K562 (cell line): ENCODE data around the gene ELOF1. TPM values are rescaled to one million over a fixed set of nuclear protein-coding genes. Genes with fewer than 3 reads are reported as not detected.
A peak's percentile ranks its signal among the peaks of the same experiment; 100 is the strongest.

Experiments
- ATF1 ChIP-seq, 2 experiments: fragments of 450-650 bp in 1 of 2; IDR thresholded peaks; 2 replicates each; pipeline ENCODE4 v1.6.1; 2016; ENCODE audit warnings: missing compliant biosample characterization in 1 of 2, missing genetic modification characterization in 1 of 2
- CTBP1 ChIP-seq: fragments of 450-650 bp; IDR thresholded peaks from 2 replicates; pipeline ENCODE4 v1.6.1; 2016; ENCODE audit warnings: borderline replicate concordance
- E2F8 ChIP-seq: fragments of 450-650 bp; IDR thresholded peaks from 2 replicates; pipeline ENCODE4 v1.7.1; 2018; ENCODE audit warnings: mild to moderate bottlenecking, low read depth; ENCODE audit not compliant: partially characterized antibody
- ELF1 ChIP-seq: fragments of 200-800 bp; sonication (Bioruptor generic); IDR thresholded peaks from 2 replicates; pipeline ENCODE4 v1.6.1; 2016; ENCODE audit warnings: missing genetic modification characterization, missing compliant biosample characterization
- ELF2 ChIP-seq: fragments of 250-450 bp; sonication (Bioruptor Pico); IDR thresholded peaks from 2 replicates; pipeline ENCODE4 v1.5.0; 2021; ENCODE audit warnings: mild to moderate bottlenecking
- HINFP ChIP-seq: fragments of 450-650 bp; conservative IDR thresholded peaks from 2 replicates; pipeline ENCODE4 v1.6.1; 2016; ENCODE audit warnings: missing genetic modification characterization, low read depth, mild to moderate bottlenecking, control low read depth, missing compliant biosample characterization
- ILK ChIP-seq: fragments of 450-650 bp; IDR thresholded peaks from 2 replicates; pipeline ENCODE4 v1.6.1; 2016; ENCODE audit warnings: missing genetic modification characterization, low read depth, mild to moderate bottlenecking, missing compliant biosample characterization, moderate library complexity, borderline replicate concordance
- NR2C1 ChIP-seq, 2 experiments: fragments of 450-650 bp; IDR thresholded peaks; 2 replicates each; pipeline ENCODE4 v1.6.1; 2017; ENCODE audit warnings: mild to moderate bottlenecking in 2 of 2, antibody characterized with exemption in 1 of 2, inconsistent platforms in 1 of 2, missing compliant biosample characterization in 1 of 2, missing genetic modification characterization in 1 of 2
- PHF8 ChIP-seq: fragments of 200-600 bp; sonication (generic); IDR thresholded peaks from 2 replicates; pipeline ENCODE4 v1.6.1; 2012; ENCODE audit warnings: mixed run types, mild to moderate bottlenecking, inconsistent platforms, low read length, moderate library complexity, borderline replicate concordance
- PML ChIP-seq: IDR thresholded peaks from 2 replicates; pipeline ENCODE4 v1.6.1; 2012; ENCODE audit warnings: low read length, inconsistent platforms
- RBM15 ChIP-seq: fragments of 200-400 bp; formaldehyde crosslinking; IDR thresholded peaks from 2 replicates; pipeline ENCODE4 v1.6.1; 2018; ENCODE audit warnings: mild to moderate bottlenecking, low read length, moderate library complexity; ENCODE audit not compliant: insufficient read depth
- SIN3B ChIP-seq: fragments of 450-650 bp; IDR thresholded peaks from 2 replicates; pipeline ENCODE4 v1.6.1; 2017; ENCODE audit warnings: low read depth, mild to moderate bottlenecking, moderate library complexity
- SMAD3 ChIP-seq: fragments of 450-650 bp; formaldehyde crosslinking; conservative IDR thresholded peaks from 2 replicates; pipeline ENCODE4 v1.4.0; 2020; ENCODE audit warnings: mild to moderate bottlenecking
- SP2 ChIP-seq: IDR thresholded peaks from 2 replicates; pipeline ENCODE4 v1.6.1; 2011; ENCODE audit warnings: mild to moderate bottlenecking, low read depth, low read length, moderate library complexity; ENCODE audit not compliant: poor library complexity, severe bottlenecking; ENCODE audit errors: extremely low read depth
- TAL1 ChIP-seq: fragments of 450-650 bp; IDR thresholded peaks from 2 replicates; pipeline ENCODE4 v1.6.1; 2016; ENCODE audit warnings: mild to moderate bottlenecking
- ZNF436 ChIP-seq: fragments of 250-450, 450-650 bp; sonication (Bioruptor Pico); formaldehyde crosslinking; IDR thresholded peaks from 2 replicates; pipeline ENCODE4 v1.7.0; 2020; ENCODE audit warnings: mild to moderate bottlenecking
- ZNF699 ChIP-seq: fragments of 250-450 bp; sonication (Bioruptor Pico); IDR thresholded peaks from 2 replicates; pipeline ENCODE4 v1.8.0; 2021; ENCODE audit warnings: mild to moderate bottlenecking, moderate library complexity; ENCODE audit not compliant: insufficient replicate concordance
- ZNF830 ChIP-seq: fragments of 250-450 bp; sonication (Bioruptor Pico); IDR thresholded peaks from 2 replicates; pipeline ENCODE4 v1.5.0; 2021; ENCODE audit warnings: mild to moderate bottlenecking
- polyA plus RNA-seq, 8 experiments: library from polyadenylated mRNA; depleted of rRNA in 4 of 8; stranded (reverse) in 5 of 8; unstranded in 3 of 8; fragments of >200 nt; fragmentation: Nextera tagmentation in 2 of 8; fragmentation: Illumina TruSeq in 1 of 8; extraction: Ambion mirVana in 2 of 8; extraction: Trizol in 1 of 8; gene quantifications; 2 replicates each; pipeline versions ENCODE4 v1.2.1 to v1.2.3, GENCODE V29; 2011 to 2014; ENCODE audit warnings: inconsistent platforms in 1 of 8, missing spikeins in 1 of 8
- total RNA-seq, 7 experiments: library from RNA; depleted of rRNA in 6 of 7; stranded (reverse); fragments of >200 nt in 6 of 7; fragmentation: Illumina TruSeq in 2 of 7; extraction: Trizol in 2 of 7; gene quantifications; 2 replicates each; pipeline versions ENCODE4 v1.2.1 to v1.2.3, GENCODE V29; 2011 to 2021; ENCODE audit warnings: low replicate concordance in 1 of 7
- TF ChIP-seq, protein P1 (sequence below): sonication (generic); formaldehyde crosslinking; IDR thresholded peaks from 2 replicates; pipeline ENCODE4 v1.8.0; 2022; ENCODE audit warnings: missing genetic modification reagents, mild to moderate bottlenecking, borderline replicate concordance

ELOF1 gene
- total and polyA plus RNA-seq, 9 of the 15 experiments (the other 6 are each of a cell fraction or from before 2014, with no cell fraction given), result 16.7 to 147 (median 74.2) TPM

GRCh38 chr19:11505504-11506100, 53.4 kb downstream of the ELOF1 start, which contains the start of gene ZNF653 (continued):
- TF ChIP-seq E2F8 (peak; percentile 47), HINFP (no peak), CTBP1 (peak; percentile 85), TAL1 (no peak), RBM15 (no peak), NR2C1 (IDR thresholded peaks at IDR 0.05) (peak; percentile 51; the same call in 1 of the 2 replicates), NR2C1 (tag; IDR thresholded peaks at IDR 0.05) (peak; percentile 31; the same call in 1 of the 2 replicates), ZNF436 (CRISPR knock-in tag) (no peak), SP2 (no peak), SIN3B (peak; percentile 65), ILK (tag) (no peak), ZNF699 (CRISPR knock-in tag) (no peak), PHF8 (peak; percentile 71; the same call in 1 of the 2 replicates), ATF1 (CRISPR knock-in tag; IDR thresholded peaks at IDR 0.05) (peak; percentile 43; the same call in 1 of the 2 replicates), ATF1 (tag; IDR thresholded peaks at IDR 0.05) (peak; percentile 96), SMAD3 (CRISPR knock-in tag) (0 out of 2 replicates have a peak, but pooled peaks have one; percentile 8), ELF1 (tag) (peak; percentile 85), ZNF830 (CRISPR knock-in tag) (peak; percentile 88; the same call in 1 of the 2 replicates), PML (0 out of 2 replicates have a peak, but pooled peaks have one; percentile 13), ELF2 (CRISPR knock-in tag) (peak; percentile 52; the same call in 1 of the 2 replicates)
- TF ChIP-seq, protein P1, sequence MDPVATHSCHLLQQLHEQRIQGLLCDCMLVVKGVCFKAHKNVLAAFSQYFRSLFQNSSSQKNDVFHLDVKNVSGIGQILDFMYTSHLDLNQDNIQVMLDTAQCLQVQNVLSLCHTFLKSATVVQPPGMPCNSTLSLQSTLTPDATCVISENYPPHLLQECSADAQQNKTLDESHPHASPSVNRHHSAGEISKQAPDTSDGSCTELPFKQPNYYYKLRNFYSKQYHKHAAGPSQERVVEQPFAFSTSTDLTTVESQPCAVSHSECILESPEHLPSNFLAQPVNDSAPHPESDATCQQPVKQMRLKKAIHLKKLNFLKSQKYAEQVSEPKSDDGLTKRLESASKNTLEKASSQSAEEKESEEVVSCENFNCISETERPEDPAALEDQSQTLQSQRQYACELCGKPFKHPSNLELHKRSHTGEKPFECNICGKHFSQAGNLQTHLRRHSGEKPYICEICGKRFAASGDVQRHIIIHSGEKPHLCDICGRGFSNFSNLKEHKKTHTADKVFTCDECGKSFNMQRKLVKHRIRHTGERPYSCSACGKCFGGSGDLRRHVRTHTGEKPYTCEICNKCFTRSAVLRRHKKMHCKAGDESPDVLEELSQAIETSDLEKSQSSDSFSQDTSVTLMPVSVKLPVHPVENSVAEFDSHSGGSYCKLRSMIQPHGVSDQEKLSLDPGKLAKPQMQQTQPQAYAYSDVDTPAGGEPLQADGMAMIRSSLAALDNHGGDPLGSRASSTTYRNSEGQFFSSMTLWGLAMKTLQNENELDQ (CRISPR knock-in tag), result no peak
